Frontal cortex (tissue), 4 donors: ENCODE results near the gene ZNF692. TPM values are rescaled to one million over a fixed set of nuclear protein-coding genes. Genes with fewer than 3 reads are reported as not detected.
"Not testable (repeated sequence)": the region's sequence is repeated elsewhere in the genome, so short reads cannot be mapped to it uniquely, and the experiment has no call there.

Source experiments
- DNase-seq, 2 donors: peaks; one replicate each; pipeline ENCODE4 v3.0.0; 2012; ENCODE audit warnings: low spot score in 2 of 2
- FAIRE-seq: peaks from 2 replicates; lab custom pipeline; 2012; peaks lifted over from hg19 to GRCh38; lab: Jason Lieb, UNC
- total RNA-seq: library from RNA; depleted of rRNA; stranded (reverse); fragments of >200 nt; gene quantifications from one replicate; pipeline ENCODE4 v1.2.3, GENCODE V29; 2014
- donor health status: control.
- donor health status: control.
- donor health status: control.

ZNF692 gene
- total RNA-seq, 1 donor from 2014 or later: 19.6 TPM

DNA sequence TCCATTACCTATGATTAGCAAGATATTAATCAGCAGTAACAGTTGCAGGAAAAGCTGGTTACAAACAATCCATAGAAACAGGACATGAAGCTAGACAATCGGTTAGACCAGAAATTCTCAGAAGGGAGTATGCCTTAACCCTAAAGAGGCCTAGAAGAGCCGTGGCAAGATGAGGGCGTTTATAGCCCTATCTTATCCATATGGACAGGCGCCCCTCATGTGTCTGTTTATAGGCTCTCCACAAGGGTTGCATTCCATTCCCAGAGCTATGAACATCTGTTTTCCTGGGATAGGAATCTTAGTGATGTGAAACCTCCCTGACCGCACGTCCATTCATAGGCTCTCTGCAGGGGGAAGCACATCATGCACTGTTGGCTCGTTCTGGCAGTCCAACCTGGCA is 23.5 kb upstream of the ZNF692 start:
- FAIRE-seq, DNase-seq: not testable (repeated sequence)

DNA sequence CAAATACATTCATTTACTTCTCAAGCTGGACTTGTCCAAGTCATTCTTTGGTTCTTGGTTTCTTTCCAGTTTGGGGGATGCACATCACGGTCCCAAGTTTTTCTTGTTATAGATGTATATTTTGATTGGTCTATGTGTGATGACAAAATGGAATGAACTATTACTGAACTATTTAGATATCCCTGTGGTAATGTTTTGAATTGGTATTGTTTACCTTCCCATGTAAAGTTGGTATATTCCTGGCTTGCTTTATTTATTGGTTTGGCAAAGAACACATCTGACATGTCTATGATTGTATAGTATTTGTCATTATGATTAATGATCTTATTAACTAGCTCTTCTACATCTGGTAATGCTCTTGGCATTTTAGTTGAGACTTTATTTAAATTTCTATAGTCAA is 22.4 kb upstream of the ZNF692 start:
- DNase-seq (no peak), FAIRE-seq (no peak)

DNA sequence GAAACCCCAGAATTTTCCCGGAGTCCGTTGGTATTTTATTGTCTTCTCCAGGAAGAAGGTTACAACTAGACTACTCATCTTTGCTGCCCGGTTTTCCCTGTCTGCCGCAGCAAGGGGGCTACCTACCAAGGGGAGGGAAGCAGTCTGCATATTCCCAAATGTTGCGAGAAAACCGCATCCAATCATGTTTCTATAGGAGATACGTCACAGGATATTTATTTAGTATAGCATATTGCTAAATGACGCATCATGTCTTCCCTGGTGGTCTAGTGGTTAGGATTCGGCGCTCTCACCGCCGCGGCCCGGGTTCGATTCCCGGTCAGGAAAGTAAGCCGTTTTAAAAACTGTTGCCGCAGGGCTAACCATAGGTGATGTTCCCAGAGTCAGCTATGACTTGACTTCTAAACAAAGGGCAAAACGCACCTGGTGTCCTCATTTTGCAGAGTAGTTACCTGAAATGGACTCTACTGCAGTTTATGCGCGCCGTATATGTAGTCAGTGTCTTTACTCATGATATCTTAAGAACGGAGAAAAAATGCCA is 15.2 kb upstream of the ZNF692 start:
- no peak for FAIRE-seq

DNA sequence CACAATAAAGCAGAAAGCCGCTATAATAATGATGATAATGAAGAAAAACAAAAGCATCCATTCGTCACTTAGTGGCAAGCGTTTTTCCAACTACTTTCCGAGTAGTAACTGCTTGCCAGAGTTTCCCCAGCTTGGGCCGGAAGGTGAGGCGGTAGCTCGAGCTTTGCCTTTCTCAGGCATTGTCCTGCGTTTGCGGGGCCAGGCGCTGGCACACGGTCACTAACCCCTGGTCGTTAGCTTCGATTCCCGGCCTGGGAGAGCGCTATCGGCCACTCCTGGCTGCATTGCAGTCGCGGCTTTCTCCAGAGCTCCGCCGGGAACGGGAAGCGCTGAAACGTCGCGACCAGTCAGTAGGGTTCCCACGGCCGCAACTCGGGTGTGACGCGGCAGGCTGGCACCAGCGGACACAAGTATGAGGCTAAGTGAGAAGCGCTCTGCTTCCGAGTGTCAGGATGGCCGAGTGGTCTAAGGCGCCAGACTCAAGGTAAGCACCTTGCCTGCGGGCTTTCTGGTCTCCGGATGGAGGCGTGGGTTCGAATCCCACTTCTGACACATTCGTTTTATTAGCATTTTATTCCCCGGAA is 14.6 kb upstream of the ZNF692 start:
- FAIRE-seq: no peak
- DNase-seq: peak; percentile 67 to 77

More for the DNA sequence above, 15.2 kb upstream of the ZNF692 start:
- peak; percentile 48 to 52 for DNase-seq

- FAIRE-seq (no peak), DNase-seq (no peak)
Observed at GRCh38 chr1:248872752-248873408, 14.0 kb upstream of the ZNF692 start.

GRCh38 chr1:248871837-248872401 is 13.0 kb upstream of the ZNF692 start:
- FAIRE-seq: no peak
- no peak for DNase-seq

- DNase-seq (peak in 1 of 2 donors; percentile 76), FAIRE-seq (no peak)
Observed at GRCh38 chr1:248862998-248863881, 4.4 kb upstream of the ZNF692 start.

DNA sequence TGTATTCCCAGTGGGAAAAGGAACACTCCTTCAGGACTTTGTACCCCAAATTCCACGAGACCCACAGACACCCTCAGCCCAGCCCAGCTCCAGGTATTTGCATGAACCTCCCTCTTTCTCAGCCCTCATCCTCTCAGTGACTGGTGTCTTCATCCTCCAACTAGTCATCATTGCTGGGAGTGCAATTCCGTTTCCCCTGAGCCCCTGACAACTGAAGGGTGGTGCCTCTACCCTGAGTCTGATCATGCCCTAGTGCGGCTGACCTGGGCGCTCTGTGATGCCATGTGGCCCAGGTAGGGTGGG is 3.8 kb upstream of the ZNF692 start:
- FAIRE-seq: no peak
- DNase-seq: no peak

DNA sequence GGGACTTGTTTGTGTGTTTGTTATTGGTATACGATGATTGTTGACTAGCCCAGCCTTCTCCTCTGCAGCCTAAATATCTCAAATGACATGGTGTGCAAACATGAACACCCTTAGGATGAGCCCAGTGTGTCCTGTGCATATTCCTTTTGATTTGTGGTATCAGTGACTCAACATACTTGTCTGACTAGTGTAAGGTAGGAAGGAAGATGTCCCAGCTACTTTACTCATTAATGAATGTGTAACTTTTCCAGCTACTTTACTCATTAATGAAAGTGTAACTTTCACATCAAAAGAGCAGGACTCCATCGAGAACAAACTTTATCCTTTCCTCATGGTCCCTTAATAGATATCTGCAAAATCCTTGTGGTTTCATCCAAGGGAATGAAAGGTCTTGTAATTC is 2.7 kb upstream of the ZNF692 start:
- FAIRE-seq (no peak), DNase-seq (no peak)

DNA sequence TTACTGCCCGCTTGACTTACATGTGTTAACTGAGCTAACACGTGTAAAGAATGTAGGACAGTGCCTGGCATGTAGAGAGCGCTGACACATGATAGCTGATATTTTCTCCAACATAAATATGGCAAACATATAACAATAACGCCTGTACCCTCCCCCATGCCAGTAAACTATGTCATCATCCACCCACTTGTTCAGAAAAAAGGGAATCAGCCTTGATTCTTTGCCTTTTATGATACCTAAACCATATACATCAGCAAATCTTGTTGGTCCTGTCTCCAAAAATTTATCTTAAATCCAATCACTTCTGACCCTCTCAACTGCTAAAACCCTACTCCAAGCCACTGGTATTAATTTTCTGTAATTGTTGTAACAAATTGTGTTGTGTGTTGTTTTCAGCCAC is 1.1 kb upstream of the ZNF692 start:
- DNase-seq (no peak), FAIRE-seq (no peak)

- peak; percentile 66 to 78 for DNase-seq
- no peak for FAIRE-seq
Observed at GRCh38 chr1:248858096-248858890, 592 bp downstream of the ZNF692 start.

DNA sequence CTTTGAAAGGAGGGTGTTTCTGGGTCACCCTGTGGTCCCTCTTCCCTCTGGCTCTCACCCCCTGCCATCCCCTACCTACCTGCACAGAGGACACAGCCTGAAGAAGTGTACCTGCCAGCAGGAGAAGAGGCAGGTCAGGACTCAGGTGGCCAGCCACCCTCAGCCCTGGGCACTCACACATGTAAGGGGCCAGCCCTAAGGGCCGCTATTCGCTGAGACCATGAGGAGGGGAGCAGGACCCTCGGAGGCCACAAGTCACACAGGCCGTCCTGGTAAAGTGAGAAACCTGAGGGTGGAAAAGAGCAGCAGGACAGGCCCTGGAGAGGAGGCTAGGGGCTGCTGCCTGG is 1.2 kb downstream of the ZNF692 start:
- no peak for DNase-seq
- no peak for FAIRE-seq

GRCh38 chr1:248857201-248857600 is 1.7 kb downstream of the ZNF692 start:
- FAIRE-seq (no peak), DNase-seq (no peak)

DNA sequence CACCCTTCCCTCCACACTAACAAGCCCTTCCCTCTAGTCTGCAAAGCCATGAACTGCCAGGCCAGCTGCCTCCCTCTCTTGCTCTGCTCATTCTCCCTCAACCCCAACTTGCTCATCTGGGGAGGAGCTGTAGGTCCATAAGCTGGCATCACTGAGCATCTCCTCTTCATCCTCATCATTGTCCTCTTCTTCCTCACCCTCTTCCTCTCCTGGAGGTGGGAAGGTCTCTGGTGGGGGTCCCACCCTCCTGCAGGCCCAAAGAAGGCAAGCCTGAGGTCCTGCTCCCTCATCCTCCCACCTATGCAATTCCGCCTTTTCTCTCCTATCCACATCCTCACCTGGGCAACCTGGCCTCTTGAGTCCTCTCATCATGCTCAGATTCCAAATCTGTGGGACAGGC is 2.7 kb downstream of the ZNF692 start:
- no peak for DNase-seq

GRCh38 chr1:248855580-248855979 is 3.3 kb downstream of the ZNF692 start:
- DNase-seq: no peak
- FAIRE-seq: no peak

More for the DNA sequence above, 2.7 kb downstream of the ZNF692 start:
- FAIRE-seq: no peak

- FAIRE-seq: no peak
- DNase-seq: no peak
Observed at GRCh38 chr1:248853663-248854375, 5.1 kb downstream of the ZNF692 start.

DNA sequence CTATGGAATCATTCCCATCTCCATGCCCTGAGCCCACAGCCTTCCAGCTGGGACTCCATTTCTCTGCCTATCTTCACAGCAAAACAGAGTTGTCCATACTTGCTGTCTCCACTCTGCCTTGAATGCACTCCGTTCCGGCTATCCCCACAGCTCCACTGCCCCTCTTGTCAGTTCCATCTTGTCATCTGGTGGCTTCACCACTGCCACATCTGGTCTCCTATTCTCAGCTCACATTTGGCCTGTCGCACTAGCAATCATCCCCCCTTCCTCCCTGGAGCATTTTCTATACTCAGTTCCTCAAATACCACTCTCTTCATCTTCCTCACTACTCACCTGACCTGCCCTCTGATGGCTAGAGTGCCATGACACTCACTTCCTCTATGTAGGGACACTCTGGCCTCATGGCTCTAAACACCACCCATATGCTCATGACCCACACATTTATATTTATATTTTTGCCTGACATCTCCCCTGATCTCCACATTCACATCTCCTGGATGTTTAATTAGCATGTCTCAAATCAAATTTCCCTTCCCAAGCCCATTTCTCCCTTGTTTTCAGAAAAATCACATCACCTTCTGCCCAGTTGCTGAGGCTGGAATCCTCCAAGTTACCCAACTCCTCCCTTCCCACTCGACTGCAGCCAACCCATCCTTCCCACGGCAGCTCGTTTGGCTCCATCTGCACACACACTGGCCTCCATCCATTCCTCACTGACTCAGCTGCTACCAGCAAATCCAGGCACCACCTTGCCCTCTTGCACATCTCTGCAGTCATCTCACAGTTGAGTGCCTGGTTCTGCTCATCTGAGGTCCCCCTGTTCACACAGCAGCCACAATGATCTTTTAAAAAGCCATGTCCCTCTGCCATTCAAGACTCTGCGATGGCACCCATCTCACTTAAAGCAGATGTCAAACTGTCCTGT is 6.1 kb downstream of the ZNF692 start:
- DNase-seq (no peak), FAIRE-seq (no peak)

DNA sequence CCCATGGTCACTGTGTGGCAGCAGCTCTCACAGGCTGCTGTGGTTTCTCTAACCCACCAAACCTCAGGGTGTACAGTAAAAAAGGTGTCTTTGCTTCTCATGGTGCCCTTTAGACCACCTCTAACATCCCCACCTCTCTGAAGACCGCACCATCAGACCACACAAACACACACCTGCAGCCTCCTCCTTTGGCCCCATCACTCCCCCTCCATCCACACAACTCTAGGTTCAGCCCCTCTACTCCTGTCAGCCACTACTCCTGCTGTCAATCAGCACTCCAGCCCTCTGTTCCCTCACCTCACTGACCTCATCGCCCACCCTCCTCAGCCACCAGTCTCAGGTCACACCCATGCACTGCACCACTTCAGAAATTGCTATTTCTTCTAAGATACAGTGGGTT is 7.5 kb downstream of the ZNF692 start:
- no peak for FAIRE-seq
- DNase-seq: no peak
